Measurements from ENCODE around the gene CTBP2. TPM values are rescaled to one million over a fixed set of nuclear protein-coding genes. Genes with fewer than 3 reads are reported as not detected.
A peak's percentile ranks its signal among the peaks of the same experiment; 100 is the strongest.

Gene CTBP2
- total and polyA plus RNA-seq, 2 donors: 45.3 to 49.8 TPM

GRCh38 chr10:125158601-125159485, 1.5 kb downstream of the CTBP2 start:
- under 1% methylated on average over 115 of the region's 115 CpGs for WGBS
- Histone ChIP-seq H3K4me1 (ENCODE audit: insufficient read depth) (no peaks in the 10 kb centered on the region), H3K36me3 (ENCODE audit: insufficient read depth) (no peaks in the 10 kb centered on the region), H3K4me3 (ENCODE audit: low read depth, low read length) (peak overlapping the region; percentile 86), H3K27ac (ENCODE audit: low read depth) (peak overlapping the region; percentile 97)
- no peak for DNase-seq (ENCODE audit: extremely low spot score)

- WGBS: 25% methylated on average over 7 of the region's 7 CpGs
- Histone ChIP-seq H3K4me1 (ENCODE audit: insufficient read depth) (no peaks in the 10 kb centered on the region), H3K4me3 (ENCODE audit: low read depth, low read length) (peak overlapping the region; percentile 86), H3K36me3 (ENCODE audit: insufficient read depth) (no peaks in the 10 kb centered on the region), H3K27ac (ENCODE audit: low read depth) (peak overlapping the region; percentile 97)
- no peak for DNase-seq (ENCODE audit: extremely low spot score)
Measured at GRCh38 chr10:125158275-125158600, 2.1 kb downstream of the CTBP2 start.

- WGBS: 61% methylated on average over 3 of the region's 3 CpGs
- H3K4me3 ChIP-seq (ENCODE audit: low read depth, low read length): no peak overlapping the region
- H3K36me3 ChIP-seq (ENCODE audit: insufficient read depth): no peaks in the 10 kb centered on the region
- no peaks in the 10 kb centered on the region for H3K4me1 ChIP-seq (ENCODE audit: insufficient read depth)
- no peak for DNase-seq (ENCODE audit: extremely low spot score)
- H3K27ac ChIP-seq (ENCODE audit: low read depth): no peak overlapping the region
Measured at GRCh38 chr10:125157505-125157904, 2.9 kb downstream of the CTBP2 start.

GRCh38 chr10:125156739-125157480, 3.5 kb downstream of the CTBP2 start:
- WGBS: 60% methylated on average over 13 of the region's 13 CpGs

GRCh38 chr10:125156196-125156595, 4.2 kb downstream of the CTBP2 start:
- Histone ChIP-seq H3K4me3 (ENCODE audit: low read depth, low read length) (no peak overlapping the region), H3K27ac (ENCODE audit: low read depth) (no peak overlapping the region), H3K36me3 (ENCODE audit: insufficient read depth) (no peaks in the 10 kb centered on the region), H3K4me1 (ENCODE audit: insufficient read depth) (no peaks in the 10 kb centered on the region)
- 82% methylated on average over 3 of the region's 3 CpGs for WGBS
- no peak for DNase-seq (ENCODE audit: extremely low spot score)

More at GRCh38 chr10:125156739-125157480, 3.5 kb downstream of the CTBP2 start:
- H3K4me3 ChIP-seq (ENCODE audit: low read depth, low read length): no peak overlapping the region
- H3K4me1 ChIP-seq (ENCODE audit: insufficient read depth): no peaks in the 10 kb centered on the region
- DNase-seq (ENCODE audit: extremely low spot score): no peak
- no peak overlapping the region for H3K27ac ChIP-seq (ENCODE audit: low read depth)
- no peaks in the 10 kb centered on the region for H3K36me3 ChIP-seq (ENCODE audit: insufficient read depth)

GRCh38 chr10:125155101-125155500, 5.3 kb downstream of the CTBP2 start:
- H3K4me3 ChIP-seq (ENCODE audit: low read depth, low read length): no peak overlapping the region
- H3K27ac ChIP-seq (ENCODE audit: low read depth): no peak overlapping the region
- no peaks in the 10 kb centered on the region for H3K4me1 ChIP-seq (ENCODE audit: insufficient read depth)
- WGBS: 48% methylated on average over 8 of the region's 8 CpGs
- no peaks in the 10 kb centered on the region for H3K36me3 ChIP-seq (ENCODE audit: insufficient read depth)
- DNase-seq (ENCODE audit: extremely low spot score): no peak

- Histone ChIP-seq H3K36me3 (ENCODE audit: insufficient read depth) (no peaks in the 10 kb centered on the region), H3K4me1 (ENCODE audit: insufficient read depth) (no peaks in the 10 kb centered on the region), H3K27ac (ENCODE audit: low read depth) (no peak overlapping the region), H3K4me3 (ENCODE audit: low read depth, low read length) (no peak overlapping the region)
- 34% methylated on average over 6 of the region's 6 CpGs for WGBS
- no peak for DNase-seq (ENCODE audit: extremely low spot score)
Measured at GRCh38 chr10:125154529-125154928, 5.8 kb downstream of the CTBP2 start.

GRCh38 chr10:125153703-125154490, 6.5 kb downstream of the CTBP2 start:
- WGBS: 25% methylated on average over 9 of the region's 9 CpGs
- no peaks in the 10 kb centered on the region for H3K4me1 ChIP-seq (ENCODE audit: insufficient read depth)

GRCh38 chr10:125152450-125153368, 7.7 kb downstream of the CTBP2 start:
- no peaks in the 10 kb centered on the region for H3K36me3 ChIP-seq (ENCODE audit: insufficient read depth)
- H3K4me1 ChIP-seq (ENCODE audit: insufficient read depth): no peaks in the 10 kb centered on the region
- H3K4me3 ChIP-seq (ENCODE audit: low read depth, low read length): no peak overlapping the region
- 60% methylated on average over 21 of the region's 21 CpGs for WGBS
- no peak for DNase-seq (ENCODE audit: extremely low spot score)
- no peak overlapping the region for H3K27ac ChIP-seq (ENCODE audit: low read depth)

More at GRCh38 chr10:125153703-125154490, 6.5 kb downstream of the CTBP2 start:
- Histone ChIP-seq H3K27ac (ENCODE audit: low read depth) (no peak overlapping the region), H3K36me3 (ENCODE audit: insufficient read depth) (no peaks in the 10 kb centered on the region), H3K4me3 (ENCODE audit: low read depth, low read length) (no peak overlapping the region)
- no peak for DNase-seq (ENCODE audit: extremely low spot score)

- Histone ChIP-seq H3K4me3 (ENCODE audit: low read depth, low read length) (no peak overlapping the region), H3K4me1 (ENCODE audit: insufficient read depth) (no peaks in the 10 kb centered on the region), H3K27ac (ENCODE audit: low read depth) (no peak overlapping the region), H3K36me3 (ENCODE audit: insufficient read depth) (no peaks in the 10 kb centered on the region)
- WGBS: 49% methylated on average over 81 of the region's 81 CpGs
- no peak for DNase-seq (ENCODE audit: extremely low spot score)
Measured at GRCh38 chr10:125151553-125152449, 8.6 kb downstream of the CTBP2 start.

GRCh38 chr10:125151170-125151552, 9.2 kb downstream of the CTBP2 start:
- H3K27ac ChIP-seq (ENCODE audit: low read depth): no peak overlapping the region
- DNase-seq (ENCODE audit: extremely low spot score): no peak
- WGBS: 94% methylated on average over 24 of the region's 24 CpGs

More at GRCh38 chr10:125151170-125151552, 9.2 kb downstream of the CTBP2 start:
- no peaks in the 10 kb centered on the region for H3K4me1 ChIP-seq (ENCODE audit: insufficient read depth)
- H3K36me3 ChIP-seq (ENCODE audit: insufficient read depth): no peaks in the 10 kb centered on the region
- H3K4me3 ChIP-seq (ENCODE audit: low read depth, low read length): no peak overlapping the region

Data from urinary bladder (tissue), 4 donors.